ENCODE measurements around the gene GDF15.

Gene GDF15

GRCh38 chr19:18419699-18420460 is 33.9 kb downstream of the GDF15 start:
- no peak for FAIRE-seq

GRCh38 chr19:18420930-18421329 is 35.0 kb downstream of the GDF15 start:
- FAIRE-seq, result no peak

DNA sequence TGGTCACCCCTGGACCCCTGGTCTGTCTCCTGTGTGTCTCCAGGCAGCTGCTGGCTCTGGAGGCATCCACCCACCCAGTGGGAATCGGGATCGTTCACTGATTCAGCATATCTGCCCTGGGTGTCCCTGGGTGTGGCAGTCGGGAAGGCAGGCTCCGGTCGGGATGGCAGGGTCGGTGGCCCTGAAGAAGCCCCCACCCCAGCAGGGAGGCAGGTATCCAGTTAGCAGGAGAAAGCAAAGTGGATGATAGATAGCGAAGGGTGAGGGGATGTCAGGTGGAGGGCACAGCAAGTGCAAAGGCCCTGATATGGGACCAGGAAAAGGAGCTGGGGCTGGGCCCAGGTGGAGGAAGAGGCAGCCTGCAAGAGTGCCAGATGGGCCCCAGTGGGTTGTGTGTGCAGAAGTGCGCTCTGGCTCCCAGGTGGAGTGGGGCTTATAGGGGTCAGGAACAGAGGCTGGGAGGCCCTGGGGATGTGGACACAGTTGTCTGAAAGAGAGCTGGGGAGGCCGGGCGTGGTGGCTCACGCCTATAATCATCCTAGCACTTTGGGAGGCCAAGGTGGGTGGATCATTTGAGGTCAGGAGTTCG is 35.5 kb downstream of the GDF15 start:
- no peak for FAIRE-seq

- no peak for FAIRE-seq
Observed at GRCh38 chr19:18422530-18423191, 36.7 kb downstream of the GDF15 start.

DNA sequence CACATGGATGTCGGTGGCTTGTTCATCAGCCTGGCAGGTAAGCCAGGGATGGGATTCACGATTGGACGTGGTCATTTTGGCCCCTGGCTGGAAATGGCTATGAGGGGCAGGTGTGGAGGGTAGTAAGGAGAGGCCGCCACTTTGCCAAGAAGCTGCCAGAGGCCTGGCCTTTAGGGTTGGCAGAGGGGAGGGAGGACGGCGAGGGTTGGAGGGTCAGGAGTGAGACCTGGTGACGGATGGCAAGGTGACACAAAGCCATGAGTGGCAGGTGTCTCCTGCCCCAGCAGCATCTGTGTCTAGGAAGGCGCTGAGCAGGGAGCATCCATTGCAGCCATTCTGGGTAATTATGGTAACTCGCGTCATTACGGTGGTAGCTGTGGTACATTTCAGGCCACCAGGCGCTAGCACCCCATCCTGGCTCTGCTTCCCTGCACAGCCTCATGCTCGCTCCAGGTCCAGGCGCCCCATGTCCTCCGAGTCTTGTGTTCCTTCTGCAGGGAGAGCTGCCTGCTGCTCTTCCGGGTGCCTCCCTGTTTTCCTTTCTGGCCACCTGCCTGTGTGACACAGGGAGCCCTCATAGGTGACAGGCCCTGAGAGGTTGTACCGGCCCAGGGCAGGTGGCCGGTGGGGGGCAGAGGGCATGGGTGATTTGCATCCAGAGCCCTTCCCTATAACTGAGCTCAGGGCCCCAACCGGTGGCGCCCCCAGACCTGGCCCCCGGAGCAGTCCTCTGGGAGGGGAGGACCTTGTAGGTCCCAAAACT is 37.5 kb downstream of the GDF15 start:
- no peak for FAIRE-seq

DNA sequence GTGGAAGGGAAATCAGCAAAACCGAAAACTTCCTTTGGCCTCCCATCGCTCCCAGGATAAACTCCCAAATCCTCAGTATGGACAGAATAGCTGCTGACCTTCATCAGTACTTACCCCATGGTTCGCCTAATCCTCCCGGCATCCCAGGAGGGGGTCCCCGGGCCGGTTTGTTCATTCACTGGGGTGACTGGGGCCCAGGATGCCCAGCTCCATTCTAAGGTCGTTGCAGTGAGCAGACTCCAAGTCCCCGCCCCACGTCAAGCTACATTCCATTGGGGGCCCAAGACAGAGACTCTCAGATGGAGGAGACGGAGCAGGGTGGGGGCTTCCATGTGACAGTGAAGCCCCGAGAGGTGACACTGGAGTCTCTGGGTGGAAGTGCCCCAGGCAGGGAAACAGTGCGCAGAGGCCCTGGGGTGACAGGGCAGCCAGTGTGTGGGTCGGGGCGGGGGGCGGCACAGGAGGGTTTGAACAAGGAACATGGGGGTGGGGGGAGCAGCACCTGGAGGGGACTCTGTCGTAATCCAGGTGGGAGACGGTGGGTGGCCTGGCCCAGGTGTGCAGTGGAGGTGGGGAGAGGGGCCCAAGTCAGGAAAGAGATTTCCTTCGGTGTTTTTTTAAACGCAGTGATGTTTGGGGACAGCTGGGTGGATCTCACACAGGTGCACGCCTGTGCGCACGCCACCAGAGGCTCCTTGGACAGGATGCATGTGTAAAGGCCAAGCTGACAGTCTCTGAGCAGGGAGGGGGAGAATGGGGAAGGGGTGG is 38.3 kb downstream of the GDF15 start:
- FAIRE-seq, result no peak

DNA sequence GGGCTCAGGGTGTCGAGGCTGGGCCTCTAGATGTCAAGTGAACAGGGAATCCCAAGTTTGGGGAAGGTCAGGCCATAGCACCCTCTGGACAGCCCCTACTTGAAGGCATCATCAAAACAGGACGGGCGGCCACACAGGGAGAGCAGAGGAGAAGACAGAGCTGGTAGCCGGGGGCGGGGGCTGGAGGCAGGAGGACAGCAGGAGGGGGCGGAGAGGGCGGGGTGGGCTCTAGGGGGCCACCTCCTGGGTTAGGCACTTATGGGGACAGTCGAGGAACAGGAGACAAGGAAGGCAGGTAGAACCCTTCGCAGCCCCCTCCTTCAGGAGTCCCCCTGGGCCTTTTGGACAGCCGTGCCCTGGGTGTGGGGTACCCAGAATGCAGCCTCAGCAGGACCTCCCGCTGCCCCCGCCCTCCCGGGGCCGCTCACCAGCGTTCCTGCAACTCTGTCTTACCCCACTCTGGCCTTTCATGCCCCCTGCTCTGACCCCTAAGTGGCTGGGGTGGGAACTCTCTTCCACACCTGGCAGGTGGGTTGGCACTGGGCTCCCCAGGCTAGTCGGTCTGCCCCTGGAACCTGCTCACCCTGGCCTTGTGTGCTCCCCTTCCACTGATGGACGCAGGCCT is 39.0 kb downstream of the GDF15 start:
- FAIRE-seq, result no peak

DNA sequence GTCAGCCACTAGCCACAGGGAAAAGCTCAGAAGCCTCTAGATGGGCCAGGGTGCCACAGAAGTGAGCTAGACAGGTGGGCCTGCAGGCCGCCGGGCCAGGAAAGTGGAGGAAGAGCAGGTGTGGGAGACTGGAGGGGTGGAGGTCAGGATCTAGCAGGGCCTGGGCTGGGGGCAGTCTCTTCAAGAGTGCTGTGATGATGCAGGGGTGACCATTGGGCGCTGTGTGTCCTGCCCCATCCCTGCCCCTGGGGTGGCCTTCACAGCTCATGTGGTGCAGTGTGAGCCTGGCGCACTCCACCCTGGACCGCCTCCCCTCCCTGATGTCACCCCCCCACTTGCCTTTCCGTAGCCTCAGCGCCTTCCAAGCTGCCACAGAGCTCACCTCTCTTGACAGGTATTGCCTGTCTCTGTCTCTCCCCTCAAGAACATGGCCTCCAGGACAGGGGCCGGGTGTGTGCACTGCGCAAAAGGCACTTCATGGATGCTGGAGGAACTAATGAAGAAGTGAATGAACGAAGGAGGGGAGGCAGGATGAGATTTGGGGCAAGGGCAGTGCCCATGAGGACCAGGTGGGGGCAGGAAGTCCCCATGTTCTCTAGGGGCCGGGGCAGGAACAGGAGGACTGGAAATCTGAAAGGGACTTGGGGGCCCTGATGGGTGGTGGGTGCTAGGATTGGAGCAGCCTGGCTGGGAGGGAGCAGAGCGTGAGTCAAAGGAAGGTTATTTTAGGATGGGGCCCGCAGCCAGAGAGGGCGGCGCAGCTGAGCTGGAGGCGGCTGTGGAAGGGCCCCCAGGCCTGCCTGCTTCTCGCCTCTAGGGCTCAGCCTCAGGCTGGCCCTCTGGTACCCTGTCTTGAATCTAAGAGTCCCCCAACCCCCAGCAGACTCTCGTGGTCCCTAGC is 39.8 kb downstream of the GDF15 start:
- no peak for FAIRE-seq

GRCh38 chr19:18426416-18426767 is 40.4 kb downstream of the GDF15 start:
- FAIRE-seq, result no peak

DNA sequence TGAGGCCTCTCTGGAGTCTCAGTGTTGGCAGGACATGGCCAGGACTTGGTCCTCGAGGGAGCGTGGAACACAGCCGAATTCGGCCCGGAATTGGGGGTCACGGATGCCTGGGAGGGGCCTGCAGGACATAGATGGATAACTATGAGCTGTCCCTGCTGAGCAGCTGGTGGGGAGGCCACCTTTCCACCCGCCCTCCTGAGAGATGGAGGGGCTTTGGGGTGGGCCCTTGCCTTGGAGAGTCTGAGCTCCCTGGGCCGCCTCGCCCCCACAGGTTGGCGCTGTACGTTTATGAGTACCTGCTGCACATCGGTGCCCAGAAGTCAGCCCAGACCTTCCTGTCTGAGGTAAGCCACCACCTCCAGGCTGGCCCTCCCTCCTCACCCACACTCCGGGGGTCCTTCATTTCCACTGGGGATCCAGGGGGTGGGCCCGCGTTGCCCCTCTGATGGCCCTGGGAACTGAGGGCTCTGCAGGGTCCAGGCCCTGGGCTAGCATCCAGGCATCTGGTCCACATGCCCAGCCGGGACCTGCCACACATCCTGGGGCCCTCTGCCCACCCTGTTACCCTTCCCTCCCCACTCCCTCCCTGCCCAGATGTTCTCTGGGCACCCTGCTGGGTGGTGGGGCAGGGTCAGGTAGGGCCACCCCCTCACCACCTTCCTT is 41.3 kb downstream of the GDF15 start:
- FAIRE-seq, result no peak

DNA sequence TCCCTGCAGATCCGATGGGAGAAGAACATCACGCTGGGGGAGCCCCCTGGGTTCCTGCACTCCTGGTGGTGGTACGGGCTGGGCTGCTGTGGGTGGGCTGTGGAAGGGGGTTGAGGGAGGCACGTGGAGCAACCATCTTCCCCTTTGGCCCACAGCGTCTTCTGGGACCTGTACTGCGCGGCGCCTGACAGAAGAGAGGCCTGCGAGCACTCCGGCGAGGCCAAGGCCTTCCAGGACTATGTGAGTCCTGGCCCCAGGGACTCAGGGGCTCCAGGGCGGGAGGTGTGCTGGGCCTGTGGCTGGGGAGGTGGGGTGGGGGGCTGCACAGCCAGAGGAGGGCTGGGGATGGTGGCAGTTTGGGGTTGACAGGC is 41.8 kb downstream of the GDF15 start:
- FAIRE-seq, result no peak

DNA sequence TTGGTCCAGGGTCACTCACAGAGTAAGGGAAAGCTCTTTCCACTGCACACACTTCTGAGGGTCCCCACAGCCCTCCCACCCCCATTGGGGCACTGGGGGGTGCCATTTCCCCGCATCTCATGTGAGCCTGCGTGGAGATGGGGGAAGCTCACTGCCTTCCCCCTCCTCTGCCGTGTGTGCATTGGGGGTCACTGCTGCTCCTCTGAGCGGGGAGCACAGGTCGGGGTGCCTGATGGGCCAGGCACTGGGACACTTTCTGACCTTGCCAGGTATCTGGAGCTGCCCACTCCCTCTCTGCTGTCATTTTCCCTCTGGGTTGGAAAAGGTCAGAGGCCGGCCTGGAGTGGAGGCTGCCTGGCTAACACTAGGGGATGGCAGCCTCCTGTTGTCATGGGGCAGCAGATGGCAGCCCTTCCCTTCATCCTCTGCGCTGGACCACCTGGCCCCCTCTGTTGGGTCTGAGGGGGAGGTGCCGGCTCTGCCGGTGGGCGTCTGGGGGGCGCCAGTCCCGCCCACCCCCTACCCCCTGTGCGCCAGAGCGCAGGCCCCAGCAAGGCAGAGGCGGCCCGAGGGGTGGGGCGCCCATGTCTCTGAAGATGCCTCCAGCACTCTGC is 42.3 kb downstream of the GDF15 start:
- FAIRE-seq, result no peak

GRCh38 chr19:18428787-18429674 is 43.1 kb downstream of the GDF15 start:
- FAIRE-seq, result no peak

GRCh38 chr19:18429717-18430416 is 43.9 kb downstream of the GDF15 start:
- FAIRE-seq, result no peak

GRCh38 chr19:18430417-18431144 is 44.6 kb downstream of the GDF15 start:
- no peak for FAIRE-seq

GRCh38 chr19:18431351-18432197 is 45.6 kb downstream of the GDF15 start:
- FAIRE-seq, result no peak
